NB4 (cell line): Measurements from ENCODE around the gene TENM4.

Source experiments
- DNase-seq: peaks from one replicate; pipeline ENCODE4 v3.0.0; 2010; ENCODE audit warnings: low read depth
- H3K4me3 ChIP-seq: one replicate; pipeline ENCODE4 v1.5.1; 2011; ENCODE audit warnings: mild to moderate bottlenecking, low read depth, low read length, moderate library complexity
- MAX ChIP-seq: IDR thresholded peaks from 2 replicates; pipeline ENCODE4 v1.6.1; 2011; ENCODE audit warnings: low read depth, low read length
- MYC ChIP-seq: IDR thresholded peaks from 2 replicates; pipeline ENCODE4 v1.6.1; 2011; ENCODE audit warnings: low read depth, low read length
- POLR2A ChIP-seq: IDR thresholded peaks from 2 replicates; pipeline ENCODE4 v1.6.1; 2011; ENCODE audit warnings: mild to moderate bottlenecking; ENCODE audit not compliant: insufficient read length; ENCODE audit errors: extremely low read depth
- TF ChIP-seq, protein P1 (sequence below): IDR thresholded peaks from one replicate; pipeline ENCODE4 v1.5.1; 2012; ENCODE audit warnings: low read depth, low read length

TENM4 gene

DNA sequence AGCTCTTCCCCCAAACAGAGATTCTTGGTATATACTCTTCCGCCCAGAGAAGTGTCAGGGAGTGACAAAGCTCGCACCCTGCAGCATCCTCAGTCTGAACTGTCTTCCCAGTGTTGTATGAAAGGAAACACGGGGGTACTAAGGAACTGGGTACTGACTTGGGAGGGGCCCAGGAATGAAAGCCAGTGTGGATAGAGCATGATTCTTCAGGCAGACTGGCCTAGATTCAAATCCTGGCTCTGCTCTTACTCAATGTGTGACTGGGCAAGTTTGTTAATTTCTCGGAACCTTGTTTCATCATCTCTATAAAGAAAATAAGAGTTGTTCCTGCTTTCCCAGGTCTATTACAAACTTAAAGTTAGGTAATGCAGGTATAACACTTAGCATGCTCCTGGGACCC, 600.2 kb downstream of the TENM4 start:
- no peak for TF ChIP-seq MAX
- TF ChIP-seq MYC = no peak
- TF ChIP-seq, protein P1, sequence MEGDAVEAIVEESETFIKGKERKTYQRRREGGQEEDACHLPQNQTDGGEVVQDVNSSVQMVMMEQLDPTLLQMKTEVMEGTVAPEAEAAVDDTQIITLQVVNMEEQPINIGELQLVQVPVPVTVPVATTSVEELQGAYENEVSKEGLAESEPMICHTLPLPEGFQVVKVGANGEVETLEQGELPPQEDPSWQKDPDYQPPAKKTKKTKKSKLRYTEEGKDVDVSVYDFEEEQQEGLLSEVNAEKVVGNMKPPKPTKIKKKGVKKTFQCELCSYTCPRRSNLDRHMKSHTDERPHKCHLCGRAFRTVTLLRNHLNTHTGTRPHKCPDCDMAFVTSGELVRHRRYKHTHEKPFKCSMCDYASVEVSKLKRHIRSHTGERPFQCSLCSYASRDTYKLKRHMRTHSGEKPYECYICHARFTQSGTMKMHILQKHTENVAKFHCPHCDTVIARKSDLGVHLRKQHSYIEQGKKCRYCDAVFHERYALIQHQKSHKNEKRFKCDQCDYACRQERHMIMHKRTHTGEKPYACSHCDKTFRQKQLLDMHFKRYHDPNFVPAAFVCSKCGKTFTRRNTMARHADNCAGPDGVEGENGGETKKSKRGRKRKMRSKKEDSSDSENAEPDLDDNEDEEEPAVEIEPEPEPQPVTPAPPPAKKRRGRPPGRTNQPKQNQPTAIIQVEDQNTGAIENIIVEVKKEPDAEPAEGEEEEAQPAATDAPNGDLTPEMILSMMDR = no peak
- no peak for TF ChIP-seq POLR2A
- no peak for DNase-seq
- H3K4me3 ChIP-seq = no peak overlapping the region

GRCh38 chr11:78840200-78840599, 600.6 kb downstream of the TENM4 start:
- no peak for DNase-seq
- TF ChIP-seq MAX (no peak), POLR2A (no peak), MYC (no peak)
- TF ChIP-seq, protein P1 = no peak

GRCh38 chr11:78838417-78838816, 602.4 kb downstream of the TENM4 start:
- no peak for DNase-seq
- no peak for TF ChIP-seq MAX
- no peak for TF ChIP-seq POLR2A
- TF ChIP-seq, protein P1 = no peak
- no peak for TF ChIP-seq MYC

More at GRCh38 chr11:78840200-78840599, 600.6 kb downstream of the TENM4 start:
- no peak overlapping the region for H3K4me3 ChIP-seq

GRCh38 chr11:78835646-78836045, 605.2 kb downstream of the TENM4 start:
- TF ChIP-seq POLR2A (no peak), MYC (no peak), MAX (no peak)
- TF ChIP-seq, protein P1 = no peak
- H3K4me3 ChIP-seq = no peak overlapping the region
- no peak for DNase-seq

More at GRCh38 chr11:78838417-78838816, 602.4 kb downstream of the TENM4 start:
- H3K4me3 ChIP-seq = no peak overlapping the region

GRCh38 chr11:78834886-78835285, 605.9 kb downstream of the TENM4 start:
- no peak overlapping the region for H3K4me3 ChIP-seq
- no peak for DNase-seq
- TF ChIP-seq POLR2A (no peak), MAX (no peak), MYC (no peak)
- TF ChIP-seq, protein P1 = no peak

GRCh38 chr11:78833237-78833636, 607.6 kb downstream of the TENM4 start:
- H3K4me3 ChIP-seq = no peak overlapping the region
- no peak for TF ChIP-seq POLR2A
- no peak for TF ChIP-seq MAX
- TF ChIP-seq MYC = no peak
- TF ChIP-seq, protein P1 = no peak
- DNase-seq = no peak
